K562 (cell line): Measurements from ENCODE around the gene KCNF1. TPM values are rescaled to one million over a fixed set of nuclear protein-coding genes. Genes with fewer than 3 reads are reported as not detected.

Experiments used
- ATAC-seq: fragments of 200-7000 bp; cut with Tn5 transposase; 3 replicates; pipeline ENCODE4 v1.9.1; 2020; ENCODE audit warnings: moderate library complexity
- BruUV-seq: library from RNA; stranded (reverse); fragments of 400-500 nt; replicated peaks from 2 replicates; lab custom pipeline; 2021; lab: Mats Ljungman, UMichigan
- CTCF ChIA-PET: fragments of 300-600 bp; formaldehyde crosslinking; extraction: SDS; loops from one replicate; lab custom pipeline; 2021; ENCODE audit warnings: low intra/inter-chr PET ratio; lab: Yijun Ruan, JAX
- POLR2A ChIA-PET: fragments of 300-600, 350-650 bp; sonication (Branson Sonifier 250); formaldehyde crosslinking; extraction: SDS; loops from one replicate; lab custom pipeline; 2021; ENCODE audit warnings: antibody characterized with exemption, inconsistent platforms; lab: Yijun Ruan, JAX
- DNase-seq, 4 experiments: peaks; one replicate each; pipeline versions ENCODE4 v3.0.0 to v3.0.0-alpha.2; 2011 to 2018; ENCODE audit warnings: low spot score in 3 of 4, mixed read lengths in 3 of 4; ENCODE audit errors: extremely low read depth in 1 of 4
- FAIRE-seq: peaks from 2 replicates; lab custom pipeline; 2011; peaks lifted over from hg19 to GRCh38; lab: Jason Lieb, UNC
- H2AFZ ChIP-seq: 2 replicates; pipeline ENCODE4 v1.6.0; 2011; ENCODE audit warnings: low read depth, low read length, control low read depth, inconsistent platforms
- H3K27ac ChIP-seq: fragments of 200-600 bp; 3 replicates; pipeline ENCODE4 v1.8.0; 2011; ENCODE audit warnings: low read depth, mild to moderate bottlenecking, control low read depth, inconsistent platforms, low read length, moderate library complexity, mixed read lengths; ENCODE audit errors: extremely low read depth
- H3K27me3 ChIP-seq, 2 experiments: fragments of 300-600 bp in 1 of 2; 2 replicates in 1 of 2; 3 replicates in 1 of 2; pipeline versions ENCODE4 v1.6.0 to v1.8.0; 2011; ENCODE audit warnings: inconsistent platforms in 2 of 2, low read length in 2 of 2, mild to moderate bottlenecking in 1 of 2, mixed read lengths in 1 of 2, moderate library complexity in 1 of 2; ENCODE audit not compliant: control insufficient read depth in 2 of 2, insufficient read depth in 2 of 2
- H3K36me3 ChIP-seq: fragments of 300-600 bp; 3 replicates; pipeline ENCODE4 v1.8.0; 2011; ENCODE audit warnings: mild to moderate bottlenecking, low read length, inconsistent platforms; ENCODE audit not compliant: control insufficient read depth, insufficient read depth
- H3K4me1 ChIP-seq, 2 experiments: fragments of 200-600 bp in 1 of 2; replicated peaks in 1 of 2; 2 replicates in 1 of 2; 3 replicates in 1 of 2; pipeline versions ENCODE4 v1.5.1 to v1.8.0; 2011; ENCODE audit warnings: inconsistent platforms in 2 of 2, low read length in 2 of 2, mild to moderate bottlenecking in 1 of 2, mixed read lengths in 1 of 2, moderate library complexity in 1 of 2; ENCODE audit not compliant: control insufficient read depth in 2 of 2, insufficient read depth in 2 of 2
- H3K4me2 ChIP-seq: 2 replicates; pipeline ENCODE4 v1.6.1; 2011; ENCODE audit warnings: low read length, control low read depth, inconsistent platforms, mixed read lengths; ENCODE audit not compliant: insufficient read depth
- H3K4me3 ChIP-seq: fragments of 200-600 bp; sonication (generic), shearing (Covaris generic); 2 replicates; pipeline ENCODE4 v1.5.1; 2016; ENCODE audit warnings: control low read depth, inconsistent platforms
- H3K79me2 ChIP-seq: fragments of 200-600 bp; 3 replicates; pipeline ENCODE4 v1.8.0; 2011; ENCODE audit warnings: low read length, inconsistent platforms; ENCODE audit not compliant: control insufficient read depth, insufficient read depth
- H3K9ac ChIP-seq, 2 experiments: 2 replicates each; pipeline versions ENCODE4 v1.6.0 to v1.6.1; 2011; ENCODE audit warnings: low read depth in 2 of 2, low read length in 2 of 2, control low read depth in 1 of 2, inconsistent platforms in 1 of 2, mild to moderate bottlenecking in 1 of 2, mixed read lengths in 1 of 2; ENCODE audit not compliant: insufficient read depth in 1 of 2
- H3K9me1 ChIP-seq: one replicate; pipeline ENCODE4 v1.6.0; 2011; ENCODE audit warnings: inconsistent platforms, mild to moderate bottlenecking, low read length, moderate library complexity; ENCODE audit not compliant: control insufficient read depth, insufficient read depth
- H3K9me3 ChIP-seq: replicated peaks from 2 replicates; pipeline ENCODE4 v1.5.1; 2011; ENCODE audit warnings: low read depth, low read length, inconsistent platforms; ENCODE audit not compliant: control insufficient read depth, insufficient read depth
- H4K20me1 ChIP-seq: replicated peaks from 2 replicates; pipeline ENCODE4 v1.6.1; 2011; ENCODE audit warnings: low read length, inconsistent platforms, mixed read lengths; ENCODE audit not compliant: control insufficient read depth, insufficient read depth
- BCOR ChIP-seq: fragments of 450-650 bp; IDR thresholded peaks from 2 replicates; pipeline ENCODE4 v1.6.1; 2016
- COPS2 ChIP-seq: fragments of 450-650 bp; conservative IDR thresholded peaks from 2 replicates; pipeline ENCODE4 v1.6.1; 2016; ENCODE audit warnings: mild to moderate bottlenecking, moderate library complexity
- CREB5 ChIP-seq: fragments of 250-450 bp; sonication (Bioruptor Pico); IDR thresholded peaks from 2 replicates; pipeline ENCODE4 v1.5.0; 2020; ENCODE audit warnings: mild to moderate bottlenecking
- FIP1L1 ChIP-seq: fragments of 200-400 bp; formaldehyde crosslinking; IDR thresholded peaks from 2 replicates; pipeline ENCODE4 v1.6.1; 2018; ENCODE audit warnings: mild to moderate bottlenecking, low read depth, low read length; ENCODE audit not compliant: poor library complexity, severe bottlenecking
- MECOM ChIP-seq: fragments of 250-450 bp; sonication (Bioruptor Pico); IDR thresholded peaks from 2 replicates; pipeline ENCODE4 v1.8.0; 2022; ENCODE audit warnings: inconsistent platforms
- RFX7 ChIP-seq: fragments of 250-450 bp; sonication (Bioruptor Pico); IDR thresholded peaks from 2 replicates; pipeline ENCODE4 v1.5.1; 2021; ENCODE audit warnings: mild to moderate bottlenecking
- RNF2 ChIP-seq: sonication (generic); IDR thresholded peaks from 2 replicates; pipeline ENCODE4 v1.6.1; 2016
- SLC30A9 ChIP-seq: fragments of 250-450 bp; sonication (Bioruptor Pico); IDR thresholded peaks from 2 replicates; pipeline ENCODE4 v1.8.0; 2022; ENCODE audit warnings: mild to moderate bottlenecking, moderate library complexity
- SRSF3 ChIP-seq: fragments of 200-400 bp; formaldehyde crosslinking; IDR thresholded peaks from 2 replicates; pipeline ENCODE4 v1.6.1; 2016; ENCODE audit warnings: mild to moderate bottlenecking, low read length, moderate library complexity; ENCODE audit not compliant: insufficient read depth
- TAF15 ChIP-seq: fragments of 200-400 bp; formaldehyde crosslinking; IDR thresholded peaks from 2 replicates; pipeline ENCODE4 v1.6.1; 2017; ENCODE audit warnings: mild to moderate bottlenecking, low read depth, low read length, moderate library complexity
- ZBTB49 ChIP-seq: sonication (generic); formaldehyde crosslinking; IDR thresholded peaks from 2 replicates; pipeline ENCODE4 v1.8.0; 2022; ENCODE audit warnings: missing genetic modification reagents, mild to moderate bottlenecking, borderline replicate concordance
- WGBS: fragments of 100-300 bp; shearing (Covaris generic); methylation state at CpG from one replicate; pipeline ENCODE4 v1.1.6; 2016; ENCODE audit warnings: low coverage, mixed read lengths; ENCODE audit not compliant: insufficient coverage; ENCODE audit errors: missing lambda C conversion rate; 5-methylcytosine and 5-hydroxymethylcytosine counted together
- in situ Hi-C: fragments of 300-500 bp; cut with MboI; formaldehyde crosslinking; loops from 4 replicates; pipeline ENCODE4 v1.15.0; 2018; ENCODE audit warnings: inconsistent platforms, mixed read lengths
- intact Hi-C: fragments of 100-400 bp; cut with micrococcal nuclease; formaldehyde crosslinking; loops from 2 replicates; pipeline ENCODE4 v1.14.2; 2022
- polyA plus RNA-seq, 8 experiments: library from polyadenylated mRNA; depleted of rRNA in 4 of 8; stranded (reverse) in 5 of 8; unstranded in 3 of 8; fragments of >200 nt; fragmentation: Nextera tagmentation in 2 of 8; fragmentation: Illumina TruSeq in 1 of 8; extraction: Ambion mirVana in 2 of 8; extraction: Trizol in 1 of 8; gene quantifications; 2 replicates each; pipeline versions ENCODE4 v1.2.1 to v1.2.3, GENCODE V29; 2011 to 2014; ENCODE audit warnings: inconsistent platforms in 1 of 8, missing spikeins in 1 of 8
- total RNA-seq, 7 experiments: library from RNA; depleted of rRNA in 6 of 7; stranded (reverse); fragments of >200 nt in 6 of 7; fragmentation: Illumina TruSeq in 2 of 7; extraction: Trizol in 2 of 7; gene quantifications; 2 replicates each; pipeline versions ENCODE4 v1.2.1 to v1.2.3, GENCODE V29; 2011 to 2021; ENCODE audit warnings: low replicate concordance in 1 of 7
- TF ChIP-seq, protein P1 (sequence below): fragments of 250-450 bp; sonication (Bioruptor Pico); IDR thresholded peaks from 2 replicates; pipeline ENCODE4 v1.5.1; 2021; ENCODE audit warnings: mild to moderate bottlenecking
- TF ChIP-seq, protein P2 (sequence below): fragments of 250-450 bp; sonication (Bioruptor Pico); IDR thresholded peaks from 2 replicates; pipeline ENCODE4 v1.6.1; 2021; ENCODE audit warnings: mild to moderate bottlenecking

KCNF1 gene
- total and polyA plus RNA-seq, 9 of the 15 experiments (the other 6 are each of a cell fraction or from before 2014, with no cell fraction given): not detected

DNA sequence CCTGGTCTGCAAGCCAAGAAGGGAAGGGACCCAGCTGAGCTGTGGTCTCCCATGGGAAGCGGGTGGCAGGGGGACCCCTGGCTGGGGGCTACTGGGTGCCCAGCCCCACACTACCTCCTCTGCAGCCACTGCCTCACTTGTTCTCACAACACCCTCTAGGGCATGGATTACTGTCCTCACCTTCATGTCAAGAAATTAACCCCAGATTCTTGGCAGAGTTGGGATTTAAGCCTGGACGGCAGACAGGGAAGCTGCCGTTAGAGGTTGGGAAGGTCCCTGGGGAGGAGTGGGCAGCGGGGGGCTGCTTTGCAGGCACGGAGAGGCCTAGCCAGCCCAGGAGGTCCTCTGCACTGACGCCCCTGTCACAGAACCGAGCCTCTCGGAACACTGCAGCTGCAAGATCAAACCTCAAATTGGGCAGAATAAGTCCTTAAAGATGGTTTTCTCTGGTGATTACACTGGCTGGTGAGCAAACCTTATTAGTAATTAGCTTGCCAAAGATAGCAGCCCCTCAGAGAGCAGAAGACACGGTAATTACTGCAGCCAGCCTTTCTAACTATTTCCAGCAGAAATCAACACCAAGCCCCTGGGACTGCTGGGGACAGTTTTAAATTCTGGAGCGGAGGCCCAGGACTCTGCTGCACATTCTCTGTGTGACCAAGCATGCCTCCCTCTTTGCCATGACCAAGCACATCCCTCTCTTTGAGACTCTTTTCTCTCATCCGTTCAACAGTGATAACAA is 35.9 kb downstream of the KCNF1 start (continued):
- TF ChIP-seq, protein P1, sequence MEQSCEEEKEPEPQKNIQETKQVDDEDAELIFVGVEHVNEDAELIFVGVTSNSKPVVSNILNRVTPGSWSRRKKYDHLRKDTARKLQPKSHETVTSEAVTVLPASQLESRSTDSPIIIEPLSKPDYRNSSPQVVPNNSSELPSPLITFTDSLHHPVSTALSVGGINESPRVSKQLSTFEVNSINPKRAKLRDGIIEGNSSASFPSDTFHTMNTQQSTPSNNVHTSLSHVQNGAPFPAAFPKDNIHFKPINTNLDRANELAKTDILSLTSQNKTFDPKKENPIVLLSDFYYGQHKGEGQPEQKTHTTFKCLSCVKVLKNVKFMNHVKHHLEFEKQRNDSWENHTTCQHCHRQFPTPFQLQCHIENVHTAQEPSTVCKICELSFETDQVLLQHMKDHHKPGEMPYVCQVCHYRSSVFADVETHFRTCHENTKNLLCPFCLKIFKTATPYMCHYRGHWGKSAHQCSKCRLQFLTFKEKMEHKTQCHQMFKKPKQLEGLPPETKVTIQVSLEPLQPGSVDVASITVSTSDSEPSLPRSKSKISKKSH (CRISPR knock-in tag): no peak
- TF ChIP-seq CREB5 (CRISPR knock-in tag): no peak

DNA sequence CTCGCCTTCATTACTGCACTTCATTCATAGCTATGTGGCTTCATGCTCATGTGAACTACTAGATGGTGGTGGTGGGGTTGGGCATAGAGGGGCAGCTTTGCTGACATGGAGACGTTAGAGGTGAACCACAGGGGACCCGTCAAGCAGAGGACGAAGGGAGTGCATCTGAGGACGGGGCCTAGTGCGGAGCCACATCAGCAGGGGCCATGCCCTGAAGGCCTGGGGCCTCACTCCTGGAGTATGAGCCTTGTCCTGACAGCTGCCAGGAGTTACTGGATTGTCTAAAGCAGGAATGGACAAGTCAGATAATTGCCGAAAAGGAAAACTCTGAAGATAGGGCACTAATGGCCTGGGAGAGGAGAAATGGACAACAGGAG is 36.4 kb downstream of the KCNF1 start:
- DNase-seq: no peak
- H4K20me1 ChIP-seq: no peaks in the 10 kb centered on the region
- H2AFZ ChIP-seq: no peak overlapping the region
- FAIRE-seq: no peak
- H3K27me3 ChIP-seq: peaks cover 2 to 37% of the 10 kb centered on the region in 2 experiments; a peak in 2 of 5 replicates
- no peak overlapping the region for H3K4me3 ChIP-seq
- TF ChIP-seq, protein P2, sequence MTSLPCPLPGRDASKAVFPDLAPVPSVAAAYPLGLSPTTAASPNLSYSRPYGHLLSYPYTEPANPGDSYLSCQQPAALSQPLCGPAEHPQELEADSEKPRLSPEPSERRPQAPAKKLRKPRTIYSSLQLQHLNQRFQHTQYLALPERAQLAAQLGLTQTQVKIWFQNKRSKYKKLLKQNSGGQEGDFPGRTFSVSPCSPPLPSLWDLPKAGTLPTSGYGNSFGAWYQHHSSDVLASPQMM (CRISPR knock-in tag): no peak
- TF ChIP-seq SLC30A9 (CRISPR knock-in tag): no peak
- no peak for TF ChIP-seq COPS2
- no peak for TF ChIP-seq MECOM (CRISPR knock-in tag)
- no peak for TF ChIP-seq ZBTB49 (CRISPR knock-in tag)
- TF ChIP-seq RFX7: no peak
- TF ChIP-seq BCOR: no peak
- no peak for TF ChIP-seq SRSF3
- no peak for TF ChIP-seq RNF2
- TF ChIP-seq TAF15: no peak
- no peak for TF ChIP-seq FIP1L1
- H3K4me1 ChIP-seq: no peaks in the 10 kb centered on the region
- H3K4me2 ChIP-seq: no peak overlapping the region
- POLR2A ChIA-PET: no interaction called here
- no peaks in the 10 kb centered on the region for H3K9me1 ChIP-seq
- WGBS: 0% methylated on average over 7 of the region's 7 CpGs
- CTCF ChIA-PET: no interaction called here
- H3K36me3 ChIP-seq: no peaks in the 10 kb centered on the region
- no TSS peak for BruUV-seq
- no peak overlapping the region for H3K27ac ChIP-seq
- H3K9ac ChIP-seq: no peak overlapping the region
- no peak for ATAC-seq
- H3K9me3 ChIP-seq: no peaks in the 10 kb centered on the region
- intact Hi-C loops (no loop called here), in situ Hi-C loops (no loop called here)
- H3K79me2 ChIP-seq: no peaks in the 10 kb centered on the region
